Measurements from ENCODE around the gene LIN28A.
A peak's percentile ranks its signal among the peaks of the same experiment; 100 is the strongest.

The LIN28A gene

DNA sequence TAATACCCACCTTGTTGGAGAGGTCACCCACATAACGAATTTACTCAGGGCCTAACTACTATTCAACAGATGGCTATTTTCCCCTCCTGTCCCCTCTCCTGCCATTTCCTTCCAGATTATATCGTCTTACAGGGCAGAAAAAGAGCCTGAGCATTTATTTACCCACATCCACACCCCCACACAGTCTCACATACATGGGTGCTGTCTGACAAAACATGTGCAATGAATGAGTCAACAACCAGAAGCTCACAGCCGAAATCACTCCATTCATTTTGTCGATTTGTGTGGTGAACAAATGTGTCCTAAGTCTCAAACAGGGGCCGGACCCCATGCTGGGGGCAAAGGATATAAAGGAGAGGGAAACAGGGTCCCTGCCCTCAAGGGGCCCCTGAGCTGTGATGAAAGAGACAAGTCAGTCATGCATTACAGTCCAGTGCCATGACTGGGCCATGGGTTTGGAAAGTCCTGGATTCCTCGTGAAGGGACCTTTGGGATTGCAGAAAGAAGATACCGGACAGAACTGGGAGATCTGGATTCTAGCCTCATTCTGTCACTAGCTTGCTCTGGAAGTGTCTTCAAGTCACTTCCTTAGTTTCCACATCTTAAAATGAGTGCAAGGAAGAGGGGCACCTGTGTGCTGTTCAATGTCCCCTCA, 21.7 kb upstream of the LIN28A start:
- no peak for DNase-seq

- DNase-seq = no peak
Observed at GRCh38 chr1:26389604-26390247, 20.9 kb upstream of the LIN28A start.

- peak; percentile 6 for DNase-seq
Observed at GRCh38 chr1:26391450-26391849, 19.2 kb upstream of the LIN28A start.

DNA sequence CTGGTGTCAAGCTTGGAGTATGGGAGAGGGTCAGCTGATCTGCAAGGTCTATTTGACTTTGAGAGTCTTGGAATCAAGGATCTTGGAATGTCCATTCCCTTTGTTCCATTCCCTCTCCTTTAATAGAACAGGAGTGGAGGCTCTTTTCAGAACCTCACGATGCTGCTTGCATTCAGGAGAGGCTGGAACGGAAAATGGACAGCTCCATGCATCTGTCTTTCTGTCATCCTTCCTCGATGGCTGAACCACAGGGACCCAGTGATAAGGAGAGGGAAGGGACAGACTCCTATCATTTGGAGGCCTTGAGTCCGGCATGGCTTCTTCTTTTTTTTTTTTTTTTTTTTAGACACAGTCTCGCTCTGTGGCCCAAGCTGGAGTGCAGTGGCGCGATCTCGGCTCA, 14.9 kb upstream of the LIN28A start:
- DNase-seq = no peak

DNA sequence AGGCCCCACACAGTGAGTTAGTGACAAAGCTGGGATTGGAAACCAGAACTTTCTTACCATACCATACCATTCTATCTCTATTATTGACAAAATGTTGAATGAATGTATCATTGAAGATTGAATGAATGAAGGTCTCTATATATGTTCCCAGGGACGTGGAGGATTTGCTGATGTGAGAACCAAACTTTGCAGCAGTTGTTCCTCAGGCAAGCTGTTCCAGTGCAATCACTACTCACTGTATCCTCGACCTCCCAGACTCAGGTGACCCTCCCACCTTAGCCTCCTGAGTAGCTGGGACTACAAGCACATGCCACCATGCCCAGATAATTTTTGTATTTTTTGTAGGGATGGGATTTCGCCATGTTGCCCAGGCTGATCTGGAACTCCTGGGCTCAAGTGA, 11.6 kb upstream of the LIN28A start:
- DNase-seq = no peak

DNA sequence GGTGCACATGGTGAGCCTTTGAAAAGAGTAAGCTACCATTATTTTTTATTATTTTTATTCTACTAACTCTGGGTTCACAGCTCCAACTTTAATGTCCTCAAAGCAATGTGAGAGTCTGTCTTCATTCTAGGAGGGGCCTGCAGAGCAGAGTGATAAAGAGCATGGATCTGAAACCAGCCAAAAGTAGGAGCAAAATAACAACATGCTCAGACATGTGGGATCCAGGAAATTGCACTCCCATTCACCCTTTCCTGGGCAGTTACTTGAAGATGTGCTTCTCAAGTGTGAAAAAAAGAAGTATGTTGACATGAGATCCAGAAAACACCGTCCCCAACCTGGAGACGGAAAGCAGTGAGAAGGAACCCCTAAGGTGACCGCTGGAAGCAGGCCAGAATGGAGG, 8.7 kb upstream of the LIN28A start:
- DNase-seq = no peak

DNA sequence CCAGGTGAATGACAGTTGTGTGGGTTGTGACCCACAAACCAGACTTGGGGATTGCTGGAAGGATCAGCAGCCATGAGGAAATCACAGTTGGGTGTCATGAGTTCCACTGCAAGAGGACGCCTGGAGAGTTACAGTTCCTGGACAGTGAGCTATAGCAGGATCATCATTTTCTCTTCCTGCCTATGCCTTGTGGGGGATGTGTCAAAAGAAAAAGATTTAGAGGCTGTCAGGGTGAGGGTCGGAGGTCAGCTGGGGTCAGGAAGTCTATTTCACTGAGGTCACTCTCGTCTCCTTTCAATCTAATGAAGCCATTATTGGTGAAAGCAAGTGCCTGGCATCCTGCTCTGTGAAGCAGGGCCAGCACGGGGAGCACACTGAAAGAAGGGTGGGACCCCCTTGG, 7.0 kb upstream of the LIN28A start:
- DNase-seq = no peak

GRCh38 chr1:26404641-26405040, 6.0 kb upstream of the LIN28A start:
- DNase-seq = no peak

GRCh38 chr1:26405281-26405915, 5.2 kb upstream of the LIN28A start:
- no peak for DNase-seq

DNA sequence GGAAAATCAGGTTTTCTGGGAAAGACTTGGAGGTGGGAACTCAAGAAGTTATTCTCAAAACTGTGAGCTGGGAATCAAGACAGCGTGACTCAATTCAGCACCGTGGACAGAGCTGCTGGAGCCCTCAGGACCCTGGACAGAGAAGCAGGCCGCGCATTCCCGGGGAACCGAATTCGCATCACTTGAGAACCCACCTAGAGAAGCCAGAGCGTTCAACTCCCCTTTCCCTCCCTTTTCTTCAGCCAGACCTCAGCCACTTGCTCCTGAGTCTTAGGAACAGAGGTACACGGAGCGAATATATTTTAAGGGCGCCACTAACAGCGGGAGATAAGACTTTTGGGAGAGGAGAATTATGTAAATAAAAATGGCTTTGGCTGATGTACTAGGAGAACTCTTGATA, 2.0 kb upstream of the LIN28A start:
- peak; percentile 75 for DNase-seq

- no peak for DNase-seq
Observed at GRCh38 chr1:26409191-26409807, 1.3 kb upstream of the LIN28A start.

DNA sequence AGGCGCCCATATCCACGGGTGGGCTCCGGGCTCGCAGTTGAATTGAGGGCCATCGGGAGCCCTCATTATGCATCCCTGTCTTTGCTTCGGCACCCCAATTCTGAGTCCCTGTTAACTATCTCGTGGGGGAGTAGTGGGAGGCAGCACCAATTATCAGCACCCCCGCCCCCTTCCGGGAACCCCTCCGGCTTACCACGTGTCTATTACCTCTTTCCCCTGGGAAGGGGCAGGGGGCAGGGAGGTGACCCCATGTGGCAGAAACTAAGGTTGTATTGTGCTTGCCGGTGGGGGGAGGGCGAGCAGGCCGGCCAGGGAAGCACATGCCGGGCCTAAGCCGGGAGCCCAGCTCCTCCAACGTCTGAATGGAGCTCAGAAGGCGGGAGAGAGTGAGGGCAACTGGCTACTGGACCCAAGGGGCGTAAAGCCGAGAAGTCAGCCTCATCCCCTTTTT, 1.0 kb downstream of the LIN28A start:
- DNase-seq = no peak

DNA sequence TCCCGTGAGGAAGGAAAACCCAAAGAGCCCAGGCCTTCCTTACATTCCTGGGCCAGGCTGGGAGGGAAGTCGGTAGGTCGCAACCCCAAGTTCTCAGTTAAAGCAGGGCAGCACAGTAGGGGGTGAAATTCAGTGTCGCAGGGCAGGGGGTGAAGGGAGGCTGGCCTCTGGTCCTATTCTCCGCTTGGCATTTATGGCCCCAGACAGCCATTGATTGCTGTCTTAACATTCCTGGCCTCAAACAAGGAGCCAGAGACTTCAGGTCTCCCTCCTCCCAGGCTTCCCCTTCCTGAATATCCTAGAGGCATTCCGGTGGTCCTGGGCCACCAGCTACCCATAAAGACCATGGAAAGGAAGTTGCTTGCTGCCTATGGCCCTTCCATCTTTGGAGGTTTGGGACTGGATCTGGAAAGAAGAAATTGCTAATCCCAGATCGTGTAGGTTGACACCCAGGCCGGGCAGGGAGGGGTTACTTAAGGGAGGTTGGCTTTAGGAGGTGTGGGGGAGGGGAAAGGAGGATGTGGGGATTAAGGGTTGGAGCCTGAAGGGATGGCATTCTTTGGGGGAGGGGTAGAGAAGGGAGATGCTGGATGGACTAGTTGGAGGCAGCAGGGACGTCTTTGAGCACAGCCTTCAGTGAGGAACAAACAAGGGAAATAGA, 1.7 kb downstream of the LIN28A start:
- no peak for DNase-seq

DNA sequence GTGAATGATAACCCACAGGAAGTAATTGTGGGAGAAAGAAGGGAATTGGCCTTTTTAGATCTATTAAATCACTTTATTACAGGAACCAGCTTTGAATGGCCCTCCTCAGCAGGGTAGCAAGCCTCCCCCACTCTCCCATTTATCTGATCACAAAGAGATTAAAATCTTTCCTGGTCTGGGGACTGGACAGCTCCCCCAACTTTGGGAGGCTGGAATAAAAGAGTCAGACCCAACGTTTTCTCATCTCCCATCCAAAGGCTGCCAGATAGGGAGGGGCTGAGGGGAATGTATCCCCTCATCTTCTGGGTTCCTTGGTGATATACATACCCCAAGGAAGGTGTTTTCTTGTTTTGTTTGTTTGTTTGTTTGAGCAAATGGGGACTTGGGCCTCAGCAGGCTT, 2.4 kb downstream of the LIN28A start:
- DNase-seq = no peak

- peak; percentile 74 for DNase-seq
Observed at GRCh38 chr1:26417111-26417759, 6.6 kb downstream of the LIN28A start.

GRCh38 chr1:26418865-26419349, 8.3 kb downstream of the LIN28A start:
- DNase-seq = no peak

DNA sequence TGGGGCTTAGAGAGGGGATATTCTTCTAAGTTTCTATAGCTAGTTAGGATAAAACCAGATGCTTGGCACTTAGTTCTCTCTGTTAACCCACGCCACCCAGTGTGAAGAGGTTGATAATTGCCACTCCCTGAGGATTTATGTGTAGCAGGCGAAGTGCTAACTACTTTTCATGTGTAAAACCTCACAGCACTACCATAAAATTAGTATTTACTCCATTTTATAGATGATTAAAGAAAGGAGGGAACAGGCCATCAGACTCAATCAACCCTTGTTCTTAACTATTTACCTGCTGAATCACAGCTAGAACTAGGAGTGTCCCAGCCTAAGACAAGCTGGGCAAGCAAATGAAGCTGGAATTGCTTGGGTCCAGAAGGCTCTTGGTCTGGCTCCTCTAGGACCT, 8.9 kb downstream of the LIN28A start:
- DNase-seq = no peak

DNA sequence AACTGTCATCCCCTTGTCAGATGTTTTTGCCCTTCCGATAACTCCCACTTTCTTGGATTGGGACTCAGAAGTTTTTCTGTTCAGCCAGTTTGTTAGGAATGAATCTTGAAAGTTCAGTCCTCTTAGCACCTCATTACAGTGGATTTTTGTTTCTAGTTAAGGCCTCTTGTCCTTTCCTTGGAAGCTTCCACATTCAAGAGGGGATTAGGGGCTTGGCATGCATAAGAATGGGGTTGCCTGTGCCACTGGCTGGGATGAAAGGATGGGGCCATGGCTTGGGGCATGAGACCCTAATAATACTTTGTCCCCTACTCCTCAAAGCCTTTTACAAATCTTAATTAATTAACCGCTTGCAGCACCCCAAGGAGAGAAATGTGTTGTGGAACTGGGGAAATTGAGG, 19.1 kb downstream of the LIN28A start:
- DNase-seq = no peak

DNA sequence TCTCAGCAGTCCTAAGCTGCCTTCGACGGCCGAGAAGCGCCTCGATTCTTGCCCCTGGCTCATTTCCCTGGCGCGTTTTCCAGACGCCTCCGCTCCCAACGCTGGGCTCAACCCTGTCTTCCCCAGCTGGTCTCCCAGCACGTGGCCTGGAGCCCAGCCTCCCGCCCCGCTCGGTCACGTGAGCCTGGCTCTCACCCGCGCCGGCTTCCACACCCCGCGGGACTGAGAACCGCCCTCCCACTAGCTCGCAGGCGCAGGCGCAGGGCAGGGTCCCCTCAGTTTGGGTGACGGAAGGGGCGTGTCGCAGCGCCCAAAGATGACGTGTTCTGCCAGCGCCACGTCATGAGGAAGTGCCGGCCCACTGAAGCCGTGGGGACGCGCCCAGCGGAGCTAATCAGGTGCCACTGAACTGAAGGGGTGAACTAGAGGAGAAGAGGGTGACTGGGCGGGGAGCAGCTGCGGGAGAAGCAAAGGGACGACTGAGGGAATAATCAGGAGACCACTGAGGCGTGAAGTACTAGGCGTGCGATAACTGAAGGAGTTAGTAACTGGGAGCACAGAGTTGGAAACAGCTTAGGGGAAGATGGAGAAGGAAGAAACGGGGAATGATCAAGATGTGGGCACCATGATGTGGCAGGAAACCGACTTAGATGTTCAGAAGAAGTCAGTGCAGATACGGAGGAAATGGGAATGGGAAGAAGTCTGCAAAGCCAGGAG, 21.5 kb downstream of the LIN28A start, which contains the start of gene DHDDS:
TSS of gene DHDDS (plus strand) at position 343 of the 717 bp plus-strand sequence. CDS start 625 bp downstream, outside the sequence.
- peak; percentile 96 for DNase-seq

- no peak for DNase-seq
Observed at GRCh38 chr1:26432793-26433192, 22.2 kb downstream of the LIN28A start.

DNA sequence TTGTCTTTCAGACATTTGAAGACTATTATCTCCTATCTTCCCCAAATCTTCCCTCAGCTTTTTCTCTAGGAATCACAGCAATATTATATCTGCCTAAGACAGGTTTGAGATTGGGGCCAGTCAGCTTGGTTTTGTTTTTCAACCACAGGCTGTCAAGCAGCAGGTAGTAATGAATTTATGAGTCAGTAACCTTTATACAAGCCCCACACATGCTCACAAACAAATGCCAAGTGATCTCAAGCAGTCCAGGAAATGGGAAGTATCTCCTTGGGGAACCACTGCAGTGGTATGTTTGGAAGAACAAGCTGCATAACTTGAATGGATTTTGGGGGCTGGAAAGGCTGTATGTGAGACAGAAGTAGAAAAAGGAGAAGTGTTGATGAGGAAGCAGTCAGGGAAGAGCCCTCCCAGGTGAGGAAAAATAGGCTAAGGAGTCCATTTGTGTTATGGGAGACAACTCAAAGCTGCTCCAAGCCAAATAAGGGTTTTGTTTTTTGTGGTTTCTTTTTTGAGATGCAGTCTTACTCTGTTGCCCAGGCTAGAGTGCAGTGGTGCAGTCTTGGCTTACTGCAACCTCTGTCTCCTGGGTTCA, 23.6 kb downstream of the LIN28A start:
- no peak for DNase-seq
